Cerebellar nuclear complex (tissue), 1 donor: ENCODE data around the gene BABAM2.
"Not testable (repeated sequence)": the region's sequence is repeated elsewhere in the genome, so short reads cannot be mapped to it uniquely, and the experiment has no call there.

ENCODE experiments used
- DNase-seq, 2 experiments: peaks; one replicate each; lab custom pipeline; 2025; lab: John Stamatoyannopoulos, UW

BABAM2 gene

DNA sequence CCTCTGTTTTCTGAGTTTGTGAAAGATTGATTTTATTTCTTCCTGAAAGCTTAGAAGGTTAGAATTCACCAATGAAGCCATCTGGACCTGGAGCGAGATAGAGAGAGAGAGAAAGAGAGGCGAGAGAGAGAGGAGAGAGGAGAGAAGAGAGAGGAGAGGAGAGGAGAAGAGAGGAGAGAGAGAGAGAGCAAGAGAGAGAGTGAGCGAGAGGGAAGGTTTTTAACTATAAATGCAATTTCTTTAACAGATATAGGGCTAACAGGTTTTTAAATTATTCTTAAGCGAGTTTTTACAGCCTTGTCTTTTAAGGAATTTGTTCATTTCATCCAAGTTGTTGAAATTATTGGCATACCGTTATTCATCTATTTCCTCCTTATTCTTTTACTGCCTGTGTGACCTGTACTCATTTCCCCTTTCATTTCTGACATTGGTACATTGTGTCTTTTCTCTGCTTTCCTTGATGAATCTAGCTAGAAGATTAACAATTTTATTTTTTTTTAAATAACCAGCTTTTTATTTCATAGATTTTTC is 56.1 kb downstream of the BABAM2 start:
- DNase-seq = no peak

DNA sequence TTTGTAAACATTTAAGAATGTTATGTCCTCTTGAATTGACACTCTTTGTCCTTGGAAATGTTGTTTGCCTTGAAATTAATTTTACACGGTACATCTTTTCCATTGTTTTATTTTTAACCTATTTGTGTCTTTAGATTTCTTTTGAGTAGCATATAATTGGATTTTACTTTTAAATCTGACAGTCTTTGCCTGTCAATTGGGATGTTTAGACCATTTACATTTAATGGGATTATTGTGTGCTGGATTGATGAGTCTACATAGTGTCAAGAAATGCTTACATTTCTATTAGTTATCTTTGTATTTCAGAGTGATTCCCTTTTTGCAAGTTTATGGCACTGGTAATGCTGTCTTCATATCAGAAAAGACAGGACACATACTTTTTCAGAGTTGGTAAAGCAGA is 61.5 kb downstream of the BABAM2 start:
- no peak for DNase-seq

DNA sequence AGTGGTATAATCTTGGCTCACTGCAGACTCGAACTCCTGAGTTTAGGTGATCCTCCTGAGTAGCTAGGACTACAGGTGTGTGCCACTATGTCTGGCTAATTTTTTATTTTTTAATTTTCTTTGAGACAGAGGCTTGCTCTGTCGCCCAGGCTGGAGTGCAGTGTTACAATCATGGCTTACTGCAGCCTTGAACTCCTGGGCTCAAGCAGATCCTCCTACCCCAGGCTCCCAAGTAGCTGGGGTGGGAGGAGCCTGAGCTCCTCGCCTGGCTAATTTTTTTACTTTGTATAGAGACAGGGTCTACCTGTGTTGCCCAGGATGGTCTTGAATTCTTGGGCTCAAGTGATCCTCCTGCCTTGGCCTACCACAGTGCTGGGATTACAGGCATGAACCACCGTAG is 62.5 kb downstream of the BABAM2 start:
- no peak for DNase-seq

DNA sequence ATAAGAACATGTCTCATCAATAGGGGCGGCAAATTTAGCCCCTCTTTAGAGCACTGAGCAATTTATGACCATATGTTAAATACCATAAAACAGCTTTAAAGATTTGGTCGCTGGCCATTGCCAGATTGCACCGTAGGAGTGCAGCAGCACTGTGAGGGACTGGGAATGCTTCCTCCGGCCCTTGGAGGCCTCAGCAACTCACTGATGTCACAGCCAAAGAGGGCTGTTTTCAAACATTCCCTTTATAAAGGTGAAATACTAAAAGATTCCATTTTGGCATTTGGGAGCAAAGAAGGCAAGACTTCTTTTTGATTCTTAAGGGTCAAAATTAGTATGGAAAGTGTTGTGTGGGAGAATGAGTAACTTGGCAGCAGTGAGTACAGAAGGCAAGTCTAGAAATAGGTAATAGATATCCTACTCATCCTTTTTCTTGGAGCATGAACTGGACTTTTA is 63.7 kb downstream of the BABAM2 start:
- no peak for DNase-seq

DNA sequence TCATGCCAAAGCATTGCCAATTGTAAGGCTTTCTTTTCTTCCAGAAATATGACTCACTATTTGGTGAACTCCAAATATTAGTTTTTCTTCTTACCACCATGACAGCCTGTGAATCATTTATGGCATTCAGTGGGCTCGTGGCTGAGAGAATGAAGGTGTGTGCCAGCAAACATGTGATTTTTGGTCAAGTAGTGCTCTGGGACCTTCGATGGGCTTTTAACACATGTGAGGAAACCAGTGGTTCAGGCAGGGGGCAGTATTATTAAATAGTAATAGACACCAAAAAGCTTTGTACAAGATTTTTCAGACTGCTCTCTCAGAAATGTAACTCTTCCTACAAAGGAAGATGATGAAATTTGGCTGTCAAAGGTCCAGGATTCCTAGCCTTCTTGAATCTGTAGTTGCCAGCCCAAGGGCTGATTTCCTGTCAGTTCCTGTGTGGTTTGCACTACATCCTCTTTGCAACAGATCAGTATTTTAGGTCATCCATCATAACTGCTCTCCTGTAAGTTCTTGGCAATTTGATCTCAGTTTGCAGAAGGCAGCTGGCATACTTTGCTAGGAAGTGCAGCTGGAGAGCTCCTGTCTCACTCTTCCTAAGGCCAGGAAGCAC is 64.3 kb downstream of the BABAM2 start:
- DNase-seq = no peak

DNA sequence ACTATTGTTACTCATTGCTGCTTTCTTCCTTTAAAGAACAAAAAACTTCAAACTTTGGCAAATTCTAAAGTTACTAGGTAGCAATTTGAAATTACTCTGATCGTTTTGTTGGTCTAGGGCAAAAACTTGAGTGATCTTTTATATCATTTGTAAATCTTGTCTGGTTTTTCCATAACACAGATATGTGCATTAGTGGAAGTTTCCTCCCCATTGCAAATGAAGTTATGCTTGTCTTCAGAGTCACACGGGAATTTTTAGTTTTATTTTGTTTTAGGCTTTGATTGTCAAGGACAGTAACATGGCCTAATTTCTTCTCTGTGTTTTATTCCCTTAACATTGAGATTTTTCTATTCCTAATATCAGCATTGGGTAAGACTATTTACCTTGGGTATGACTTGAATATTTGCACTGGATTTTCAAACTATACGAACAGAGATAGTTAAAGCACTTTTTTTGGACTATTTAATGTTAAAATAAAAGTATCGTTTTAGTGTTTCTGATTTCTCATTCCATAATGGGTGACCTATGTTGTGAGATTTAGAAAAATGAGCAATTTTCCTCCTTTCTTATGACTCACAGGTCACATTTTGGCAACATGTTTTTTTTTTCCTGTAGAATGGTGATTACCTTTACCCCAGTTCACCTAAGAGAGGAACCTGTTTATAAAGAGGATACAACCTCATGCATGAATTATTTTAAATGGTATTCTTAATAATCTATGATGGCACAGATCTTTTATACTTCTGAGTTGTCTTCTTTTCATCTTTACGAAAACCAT is 65.0 kb downstream of the BABAM2 start:
- DNase-seq = no peak

DNA sequence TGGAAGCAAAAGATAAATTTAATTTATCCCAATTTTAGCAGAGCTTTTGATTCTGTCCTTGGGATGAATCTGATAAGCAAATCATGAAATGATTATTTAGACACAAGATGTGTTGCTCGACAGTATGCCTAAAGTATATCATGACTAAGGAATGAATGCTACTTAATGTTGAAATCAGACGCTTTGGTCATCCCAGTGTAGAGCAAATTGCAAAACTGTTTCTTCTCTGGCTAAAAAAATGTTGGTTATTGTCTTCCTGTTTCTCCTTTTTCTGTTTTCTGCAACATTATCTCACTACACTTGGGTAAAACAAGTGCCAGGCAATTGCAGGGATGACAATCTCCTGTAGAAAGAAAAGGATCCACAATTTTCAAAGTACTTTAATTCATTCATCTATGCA is 66.4 kb downstream of the BABAM2 start:
- DNase-seq = no peak

DNA sequence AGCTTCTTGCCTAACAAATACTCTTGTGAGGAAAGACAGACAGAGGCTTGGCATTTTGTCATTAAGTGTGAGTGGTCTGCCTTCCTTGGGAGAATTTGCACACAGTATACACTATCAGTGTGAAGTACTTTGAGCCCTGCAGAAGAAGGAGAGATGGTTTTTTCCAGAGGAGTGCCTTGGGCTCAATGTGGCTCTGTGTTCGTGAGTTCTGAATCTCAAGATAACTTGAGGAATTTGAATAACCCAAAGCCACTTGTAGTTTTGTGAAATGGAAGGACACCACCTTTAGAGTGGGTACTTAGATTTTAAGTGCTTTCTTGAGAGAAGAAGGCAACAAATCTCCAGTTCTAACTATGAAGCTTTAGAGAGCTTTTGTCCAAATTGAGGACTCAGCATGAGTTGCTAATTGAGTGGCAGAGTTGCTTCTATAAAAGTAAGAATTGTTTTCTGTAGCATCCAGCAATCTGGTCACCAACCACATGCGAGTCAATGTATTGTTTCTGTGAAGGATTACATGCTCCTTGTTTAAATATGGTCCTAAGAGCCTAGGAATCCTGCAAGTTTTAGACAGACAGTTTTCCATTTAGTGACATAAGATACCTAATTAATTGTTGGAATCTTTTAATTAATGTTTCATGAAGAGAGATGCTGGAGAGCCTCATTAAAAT is 68.3 kb downstream of the BABAM2 start:
- no peak for DNase-seq

DNA sequence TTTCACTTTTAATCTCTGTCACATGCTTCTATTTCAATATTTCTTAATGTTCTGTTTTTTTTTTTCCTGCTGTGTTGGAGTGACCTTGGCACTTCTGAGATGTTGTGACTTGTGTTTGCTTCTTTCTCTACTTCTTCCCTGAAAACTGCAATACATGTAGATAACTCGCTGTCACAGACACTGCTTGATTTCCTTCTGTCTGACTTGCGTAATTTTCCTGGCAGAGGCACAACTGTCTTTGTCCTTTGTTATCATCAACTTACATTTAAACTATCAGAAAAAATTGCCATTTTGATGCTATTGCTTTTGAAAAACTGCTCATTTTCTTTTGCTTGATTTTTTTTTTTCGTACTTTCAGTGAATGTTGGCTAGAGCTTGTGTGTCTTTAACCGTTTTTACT is 69.0 kb downstream of the BABAM2 start:
- no peak for DNase-seq

DNA sequence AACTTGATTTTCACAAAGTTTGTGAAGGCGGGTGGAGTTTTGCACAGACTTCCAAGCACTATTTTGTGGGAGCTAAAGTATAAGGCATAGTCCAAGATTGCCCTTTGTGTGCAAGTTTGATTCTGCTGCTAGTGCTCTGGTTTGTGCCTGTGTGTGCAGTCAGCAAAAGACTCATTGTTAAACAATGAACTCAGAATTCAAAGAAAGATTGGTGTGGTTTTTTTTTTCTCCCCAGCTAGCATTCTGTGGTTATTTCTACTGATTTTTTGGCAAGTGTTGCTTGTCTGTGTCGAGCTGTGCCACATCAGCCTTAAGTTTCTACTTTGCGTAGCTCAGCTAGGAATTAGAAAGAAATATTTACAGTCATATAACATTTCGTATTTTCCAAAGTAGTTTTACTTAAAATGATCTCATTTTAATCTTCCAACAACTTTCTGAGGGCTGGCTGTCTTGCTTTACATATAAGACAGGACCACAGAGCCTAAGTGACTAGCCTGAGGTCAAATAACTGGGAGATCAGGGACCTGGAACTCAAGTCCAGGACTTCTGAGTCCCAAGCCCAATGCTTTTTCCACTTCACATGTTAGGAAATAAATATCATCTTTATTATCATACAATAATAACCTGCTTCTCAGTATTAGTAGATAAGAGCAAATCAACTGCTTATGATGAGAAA is 69.8 kb downstream of the BABAM2 start:
- no peak for DNase-seq

DNA sequence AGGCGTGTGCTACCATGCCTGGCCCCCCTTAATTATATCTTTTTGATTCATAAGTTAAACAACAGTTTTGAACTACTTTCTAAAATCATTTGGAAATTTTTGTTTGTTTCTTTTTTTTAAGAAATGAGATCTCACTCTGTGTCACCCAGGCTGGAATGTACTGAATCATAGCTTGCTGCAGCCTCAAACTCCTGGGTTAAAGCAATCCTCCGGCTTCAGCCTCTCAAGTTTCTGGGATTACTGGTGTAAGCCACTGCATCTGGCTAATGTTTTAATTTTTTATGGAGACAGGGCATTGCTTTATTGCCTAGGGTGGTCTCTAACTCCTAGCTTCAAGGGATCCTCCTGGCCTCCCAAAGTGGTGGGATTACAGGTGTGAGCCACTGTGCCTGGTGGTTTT is 71.5 kb downstream of the BABAM2 start:
- DNase-seq = no peak

DNA sequence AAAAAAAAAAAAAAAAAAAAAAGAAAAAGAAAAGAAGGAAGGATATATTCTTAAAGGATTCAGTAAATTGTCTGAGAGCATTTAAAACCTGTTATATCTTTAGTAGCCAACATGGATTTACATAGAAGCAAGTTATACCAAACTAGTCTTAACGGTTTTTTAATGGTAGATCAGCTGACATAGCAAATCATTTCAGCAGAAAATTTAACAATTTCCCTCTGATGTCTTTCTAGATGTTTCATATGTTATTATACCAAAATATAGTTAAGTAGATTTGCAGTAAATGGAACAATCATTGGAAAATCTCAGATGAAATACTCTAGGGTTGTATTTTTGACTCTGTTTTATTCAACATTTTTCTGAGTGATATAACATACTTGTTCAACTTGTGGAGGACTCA is 72.9 kb downstream of the BABAM2 start:
- no peak for DNase-seq

DNA sequence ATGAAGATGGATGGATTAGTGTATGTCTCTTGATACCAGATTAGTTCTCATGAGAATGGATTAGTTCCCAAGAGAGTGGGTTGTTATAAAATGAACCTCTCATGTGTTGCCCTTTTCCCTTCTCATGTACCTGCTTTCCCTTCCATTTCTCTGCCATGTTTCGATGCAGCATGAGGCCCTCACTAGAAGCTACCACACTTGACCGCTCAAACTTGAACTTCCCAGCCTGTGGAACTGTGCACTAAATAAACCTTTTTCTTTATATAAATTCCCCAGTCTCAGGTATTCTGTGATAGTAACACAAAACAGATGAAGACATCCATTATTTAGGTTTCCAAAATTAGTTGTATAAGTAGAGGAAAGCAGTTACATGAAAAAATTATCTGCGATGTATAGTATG is 73.5 kb downstream of the BABAM2 start:
- no peak for DNase-seq

DNA sequence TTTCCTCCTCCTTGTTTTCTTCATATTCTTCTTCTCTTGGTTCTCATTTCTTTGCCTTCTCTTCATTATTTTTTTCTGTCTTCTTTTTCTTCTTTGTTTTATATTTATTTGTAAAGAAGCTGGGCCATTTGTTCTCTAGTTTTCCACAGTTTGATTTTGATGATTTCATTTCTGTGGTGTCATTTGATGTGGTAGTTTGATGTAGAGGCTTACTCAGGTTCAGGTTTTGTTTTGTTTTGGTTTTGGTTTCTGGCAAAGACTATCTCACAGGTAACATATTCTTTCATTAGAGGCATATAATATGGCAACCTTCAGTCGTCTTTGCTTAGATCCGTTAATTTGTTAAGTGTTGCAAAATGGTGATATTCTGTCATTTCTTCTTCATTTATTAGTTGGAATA is 75.3 kb downstream of the BABAM2 start:
- no peak for DNase-seq

DNA sequence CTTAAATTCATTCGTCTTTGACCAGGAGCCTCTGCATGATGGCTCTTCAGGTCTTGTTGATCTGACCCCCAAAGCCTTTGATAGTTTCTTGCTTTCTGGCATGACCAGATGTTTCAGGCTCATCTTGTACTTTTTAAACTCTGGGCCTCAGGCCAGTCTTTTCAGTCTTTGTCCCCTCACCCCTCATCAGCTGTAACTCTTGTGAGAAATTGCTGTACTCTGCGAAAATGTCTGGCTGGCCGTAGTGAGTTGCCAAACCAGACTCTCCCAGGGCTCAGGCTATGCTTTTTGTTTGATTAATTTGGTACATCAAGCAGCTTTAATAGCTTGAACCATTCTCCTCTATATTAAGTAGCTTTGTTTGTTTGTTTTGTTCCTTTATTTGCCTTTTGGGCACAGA is 75.9 kb downstream of the BABAM2 start:
- no peak for DNase-seq

DNA sequence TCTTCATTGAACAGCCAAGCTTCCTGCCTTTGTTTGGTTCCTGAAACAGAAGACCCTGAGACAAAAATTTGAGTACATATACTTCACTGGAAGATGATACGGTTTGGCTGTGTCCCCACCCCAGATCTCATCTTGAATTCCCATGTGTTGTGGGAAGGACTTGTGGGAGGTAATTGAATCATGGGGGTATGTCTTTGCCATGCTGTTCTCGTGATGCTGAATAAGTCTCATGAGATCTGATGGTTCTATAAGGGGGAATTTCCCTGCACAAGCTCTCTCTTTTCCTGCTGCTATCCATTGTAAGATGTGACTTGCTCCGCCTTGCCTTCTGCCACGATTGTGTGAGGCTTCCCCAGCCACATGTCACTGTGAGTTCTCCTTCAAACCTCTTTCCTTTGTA is 76.5 kb downstream of the BABAM2 start:
- DNase-seq = no peak

DNA sequence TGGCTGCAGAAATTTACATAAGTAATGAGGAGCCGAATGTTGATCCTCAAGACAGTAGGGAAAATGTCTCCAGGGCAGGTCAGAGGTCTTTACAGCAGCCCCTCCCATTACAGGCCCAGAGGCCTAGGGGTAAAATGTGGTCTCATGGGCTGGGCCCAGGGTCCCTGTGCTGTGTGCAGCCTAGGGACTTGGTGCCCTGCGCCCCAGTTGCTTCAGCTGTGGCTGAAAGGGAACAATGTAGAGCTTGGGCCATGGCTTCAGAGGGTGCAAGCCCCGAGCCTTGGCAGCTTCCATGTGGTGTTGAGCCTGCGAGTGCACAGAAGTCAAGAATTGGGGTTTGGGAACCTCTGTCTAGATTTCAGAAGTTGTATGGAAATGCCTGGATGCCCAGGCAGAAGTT is 77.5 kb downstream of the BABAM2 start:
- DNase-seq = not testable (repeated sequence)

DNA sequence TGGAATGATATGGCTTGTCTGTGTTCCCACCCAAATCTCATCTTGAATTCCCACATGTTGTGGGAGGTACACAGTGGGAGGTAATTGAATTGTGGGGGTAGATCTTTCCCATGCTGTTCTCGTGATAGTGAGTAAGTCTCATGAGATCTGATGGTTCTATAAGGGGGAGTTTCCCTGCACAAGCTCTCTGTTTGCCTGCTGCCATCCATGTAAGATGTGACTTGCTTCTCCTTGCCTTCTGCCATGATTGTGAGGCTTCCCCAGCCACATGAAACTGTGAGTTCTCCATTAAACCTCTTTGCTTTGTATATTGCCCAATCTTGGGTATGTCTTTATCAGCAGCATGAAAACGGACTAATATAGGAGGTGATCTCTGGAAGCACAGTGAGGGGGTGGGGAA is 78.4 kb downstream of the BABAM2 start:
- DNase-seq = not testable (repeated sequence)

DNA sequence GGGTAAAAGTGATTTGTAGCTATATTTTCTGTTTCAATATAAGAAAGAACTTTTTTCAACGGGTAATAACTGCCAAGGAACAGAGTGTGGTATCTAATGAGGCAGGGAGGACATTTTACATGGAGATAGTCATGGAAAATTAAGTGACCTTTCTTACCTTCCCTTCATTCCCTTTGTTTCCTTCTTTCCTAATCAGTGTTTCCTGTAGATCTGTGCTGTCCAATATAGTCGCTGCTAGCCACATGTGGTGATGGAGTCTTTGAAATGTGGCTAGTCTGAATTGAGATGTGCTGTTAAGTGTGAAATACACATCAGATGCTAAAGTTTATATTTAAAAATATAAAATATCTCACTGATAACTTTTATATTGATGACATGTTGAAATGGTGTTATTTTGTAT is 81.8 kb downstream of the BABAM2 start:
- no peak for DNase-seq

DNA sequence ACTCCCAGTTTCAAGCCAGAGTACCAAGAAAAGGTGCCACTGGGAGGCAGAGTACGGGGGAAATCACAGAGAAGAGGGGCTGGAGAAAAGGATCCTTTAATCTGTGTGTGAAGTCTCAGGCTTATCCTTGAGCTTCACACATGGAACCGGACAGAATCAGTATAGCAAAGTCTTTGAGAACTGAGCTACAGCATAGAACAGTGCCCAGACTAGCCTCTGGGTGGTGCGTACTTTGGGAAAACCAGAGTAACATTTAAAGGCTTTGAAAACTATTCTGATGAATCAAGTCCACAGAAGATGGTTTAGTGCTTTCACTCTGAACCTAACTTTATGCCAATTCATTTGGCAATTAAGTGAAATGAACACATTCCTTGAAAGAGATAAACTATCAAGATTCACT is 83.1 kb downstream of the BABAM2 start:
- no peak for DNase-seq

DNA sequence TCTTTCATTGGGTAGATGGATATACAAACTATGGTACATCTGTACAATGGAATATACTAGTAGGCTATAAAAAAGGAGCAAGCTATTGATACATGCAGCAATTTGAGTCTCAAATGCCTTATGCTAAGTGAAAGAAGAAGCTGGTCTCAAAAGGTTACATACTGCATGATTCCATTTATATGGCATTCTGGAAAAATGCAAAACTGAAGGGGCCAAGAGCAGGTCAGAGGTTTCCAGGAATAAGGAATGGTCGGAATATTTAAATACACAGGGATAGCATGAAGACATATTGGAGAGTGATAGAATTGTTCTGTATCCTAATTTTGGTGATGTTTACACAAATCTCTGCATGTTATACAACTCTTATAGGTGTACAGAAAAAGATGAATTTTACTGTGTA is 85.8 kb downstream of the BABAM2 start:
- DNase-seq = no peak

DNA sequence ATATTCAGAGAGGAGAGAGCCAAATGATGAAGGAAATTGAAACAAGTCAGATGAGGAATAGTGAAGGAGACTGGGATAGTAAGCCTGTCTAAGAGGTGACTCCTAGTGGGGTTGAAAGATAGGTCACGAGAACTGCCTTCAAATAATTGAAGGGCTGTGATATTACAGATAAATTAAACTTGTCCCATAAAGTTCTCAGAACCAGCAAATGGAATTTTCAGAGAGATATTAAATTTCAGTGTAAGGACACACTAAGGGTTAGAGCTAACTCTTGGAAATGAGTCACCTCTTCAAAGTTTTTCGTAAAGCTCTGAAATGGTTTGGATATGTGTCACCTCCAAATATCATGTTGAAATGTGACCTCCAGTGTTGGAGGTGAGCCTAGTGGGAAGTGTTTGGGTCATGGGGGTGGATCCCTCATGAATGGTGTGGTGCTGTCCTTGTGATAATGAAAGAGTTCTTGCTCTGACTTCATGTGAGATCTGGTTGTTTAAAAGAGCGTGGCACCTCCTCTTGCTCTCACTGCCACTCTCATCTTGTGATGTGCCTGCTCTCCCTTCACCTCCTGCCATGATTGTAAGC is 87.3 kb downstream of the BABAM2 start:
- DNase-seq = no peak
